ENCODE results near the gene UBE2Q2.

UBE2Q2 gene

GRCh38 chr15:75840659-75841058 is 2.6 kb upstream of the UBE2Q2 start:
- H3K9me3 ChIP-seq (ENCODE audit: severe bottlenecking): no peaks in the 10 kb centered on the region
- H3K27ac ChIP-seq (ENCODE audit: poor library complexity, severe bottlenecking): no peak overlapping the region
- no peak for TF ChIP-seq CTCF (IDR thresholded peaks at IDR 0.05; ENCODE audit: poor library complexity, severe bottlenecking)
- no peak for DNase-seq (ENCODE audit: low spot score)
- H3K4me3 ChIP-seq (ENCODE audit: severe bottlenecking): no peak overlapping the region
- peaks cover 2% of the 10 kb centered on the region; the same call in 1 of the 2 replicates for H3K36me3 ChIP-seq (ENCODE audit: low read depth)
- ATAC-seq (ENCODE audit: low read depth): no peak
- H3K27me3 ChIP-seq (ENCODE audit: insufficient read depth, poor library complexity, severe bottlenecking): no peaks in the 10 kb centered on the region
- peaks cover 20% of the 10 kb centered on the region for H3K4me1 ChIP-seq (ENCODE audit: insufficient read depth, poor library complexity, severe bottlenecking)

GRCh38 chr15:75841626-75842025 is 1.6 kb upstream of the UBE2Q2 start:
- Histone ChIP-seq H3K9me3 (ENCODE audit: severe bottlenecking) (no peaks in the 10 kb centered on the region), H3K27ac (ENCODE audit: poor library complexity, severe bottlenecking) (no peak overlapping the region), H3K4me3 (ENCODE audit: severe bottlenecking) (no peak overlapping the region), H3K36me3 (ENCODE audit: low read depth) (peaks cover 11% of the 10 kb centered on the region), H3K27me3 (ENCODE audit: insufficient read depth, poor library complexity, severe bottlenecking) (no peaks in the 10 kb centered on the region), H3K4me1 (ENCODE audit: insufficient read depth, poor library complexity, severe bottlenecking) (peaks cover 25% of the 10 kb centered on the region)
- ATAC-seq (ENCODE audit: low read depth): no peak
- DNase-seq (ENCODE audit: low spot score): no peak
- TF ChIP-seq CTCF (IDR thresholded peaks at IDR 0.05; ENCODE audit: poor library complexity, severe bottlenecking): no peak

- Histone ChIP-seq H3K4me3 (ENCODE audit: severe bottlenecking) (peak overlapping the region; percentile 94), H3K4me1 (ENCODE audit: insufficient read depth, poor library complexity, severe bottlenecking) (peaks cover 30% of the 10 kb centered on the region), H3K9me3 (ENCODE audit: severe bottlenecking) (no peaks in the 10 kb centered on the region), H3K36me3 (ENCODE audit: low read depth) (peaks cover 12% of the 10 kb centered on the region), H3K27ac (ENCODE audit: poor library complexity, severe bottlenecking) (peak overlapping the region; percentile 72), H3K27me3 (ENCODE audit: insufficient read depth, poor library complexity, severe bottlenecking) (no peaks in the 10 kb centered on the region)
- DNase-seq (ENCODE audit: low spot score): peak; percentile 78
- peak; percentile 76 for ATAC-seq (ENCODE audit: low read depth)
- TF ChIP-seq CTCF (IDR thresholded peaks at IDR 0.05; ENCODE audit: poor library complexity, severe bottlenecking): peak; percentile 4
Measured at GRCh38 chr15:75843678-75844581, 683 bp downstream of the UBE2Q2 start.

GRCh38 chr15:75844629-75845335 is 1.5 kb downstream of the UBE2Q2 start:
- no peak for DNase-seq (ENCODE audit: low spot score)
- Histone ChIP-seq H3K27ac (ENCODE audit: poor library complexity, severe bottlenecking) (peak overlapping the region; percentile 72), H3K4me3 (ENCODE audit: severe bottlenecking) (peak overlapping the region; percentile 94), H3K9me3 (ENCODE audit: severe bottlenecking) (no peaks in the 10 kb centered on the region), H3K36me3 (ENCODE audit: low read depth) (peaks cover 14% of the 10 kb centered on the region), H3K4me1 (ENCODE audit: insufficient read depth, poor library complexity, severe bottlenecking) (peaks cover 30% of the 10 kb centered on the region), H3K27me3 (ENCODE audit: insufficient read depth, poor library complexity, severe bottlenecking) (no peaks in the 10 kb centered on the region)
- TF ChIP-seq CTCF (IDR thresholded peaks at IDR 0.05; ENCODE audit: poor library complexity, severe bottlenecking): no peak
- ATAC-seq (ENCODE audit: low read depth): no peak

All from RWPE2 (cell line).